ENCODE data around the gene HLA-DQB2.
"Not testable (repeated sequence)": the region's sequence is repeated elsewhere in the genome, so short reads cannot be mapped to it uniquely, and the experiment has no call there.

The HLA-DQB2 gene

GRCh38 chr6:32763421-32763820, at the start of gene HLA-DQB2:
Gene HLA-DQB2, minus strand, starts transcription at chr6:32763532. Its CDS starts 62 bp downstream, at chr6:32763470.
- Histone ChIP-seq H3K4me1 (ENCODE audit: control insufficient read depth in 1 of 2, insufficient read depth in 2 of 2, low read length in 2 of 2) (no peaks in the 10 kb centered on the region), H3K27ac (ENCODE audit: low read length) (no peak within 1 kb of the TSS), H3K9me3 (ENCODE audit: control insufficient read depth in 1 of 2, low read length in 2 of 2) (no peaks in the 10 kb centered on the region), H3K27me3 (ENCODE audit: low read depth, low read length) (no peaks in the 10 kb centered on the region), H3K4me3 (ENCODE audit: low read depth in 1 of 2, low read length in 2 of 2) (no peak within 1 kb of the TSS), H3K36me3 (ENCODE audit: control insufficient read depth in 1 of 2, insufficient read depth in 2 of 2, low read length in 2 of 2) (no peaks in the 10 kb centered on the region)

GRCh38 chr6:32809171-32809570, 45.8 kb upstream of the HLA-DQB2 start:
- Histone ChIP-seq H3K27me3 (ENCODE audit: low read depth, low read length) (no peaks in the 10 kb centered on the region), H3K36me3 (ENCODE audit: control insufficient read depth in 1 of 2, insufficient read depth in 2 of 2, low read length in 2 of 2) (no peaks in the 10 kb centered on the region), H3K4me3 (ENCODE audit: low read depth in 1 of 2, low read length in 2 of 2) (no peak overlapping the region), H3K9me3 (ENCODE audit: control insufficient read depth in 1 of 2, low read length in 2 of 2) (no peaks in the 10 kb centered on the region), H3K4me1 (ENCODE audit: control insufficient read depth in 1 of 2, insufficient read depth in 2 of 2, low read length in 2 of 2) (no peaks in the 10 kb centered on the region), H3K27ac (ENCODE audit: low read length) (no peak overlapping the region)

GRCh38 chr6:32807020-32807580, 43.8 kb upstream of the HLA-DQB2 start:
- no peak overlapping the region for H3K4me3 ChIP-seq (ENCODE audit: low read depth in 1 of 2, low read length in 2 of 2)
- H3K4me1 ChIP-seq (ENCODE audit: control insufficient read depth in 1 of 2, insufficient read depth in 2 of 2, low read length in 2 of 2) = no peaks in the 10 kb centered on the region
- no peaks in the 10 kb centered on the region for H3K36me3 ChIP-seq (ENCODE audit: control insufficient read depth in 1 of 2, insufficient read depth in 2 of 2, low read length in 2 of 2)
- no peaks in the 10 kb centered on the region for H3K9me3 ChIP-seq (ENCODE audit: control insufficient read depth in 1 of 2, low read length in 2 of 2)
- no peak overlapping the region for H3K27ac ChIP-seq (ENCODE audit: low read length)
- H3K27me3 ChIP-seq (ENCODE audit: low read depth, low read length) = no peaks in the 10 kb centered on the region

- not testable (repeated sequence) for H3K4me3 ChIP-seq (ENCODE audit: low read depth in 1 of 2, low read length in 2 of 2); H3K9me3 ChIP-seq (ENCODE audit: control insufficient read depth in 1 of 2, low read length in 2 of 2); H3K4me1 ChIP-seq (ENCODE audit: control insufficient read depth in 1 of 2, insufficient read depth in 2 of 2, low read length in 2 of 2); H3K27ac ChIP-seq (ENCODE audit: low read length); H3K27me3 ChIP-seq (ENCODE audit: low read depth, low read length); H3K36me3 ChIP-seq (ENCODE audit: control insufficient read depth in 1 of 2, insufficient read depth in 2 of 2, low read length in 2 of 2)
Measured at GRCh38 chr6:32805404-32805803, 42.1 kb upstream of the HLA-DQB2 start.

- Histone ChIP-seq H3K27me3 (ENCODE audit: low read depth, low read length) (no peaks in the 10 kb centered on the region), H3K4me1 (ENCODE audit: control insufficient read depth in 1 of 2, insufficient read depth in 2 of 2, low read length in 2 of 2) (no peaks in the 10 kb centered on the region), H3K27ac (ENCODE audit: low read length) (no peak overlapping the region), H3K9me3 (ENCODE audit: control insufficient read depth in 1 of 2, low read length in 2 of 2) (no peaks in the 10 kb centered on the region), H3K4me3 (ENCODE audit: low read depth in 1 of 2, low read length in 2 of 2) (no peak overlapping the region), H3K36me3 (ENCODE audit: control insufficient read depth in 1 of 2, insufficient read depth in 2 of 2, low read length in 2 of 2) (no peaks in the 10 kb centered on the region)
Measured at GRCh38 chr6:32803416-32803815, 40.1 kb upstream of the HLA-DQB2 start.

- no peak overlapping the region for H3K4me3 ChIP-seq (ENCODE audit: low read depth in 1 of 2, low read length in 2 of 2)
- H3K4me1 ChIP-seq (ENCODE audit: control insufficient read depth in 1 of 2, insufficient read depth in 2 of 2, low read length in 2 of 2) = no peaks in the 10 kb centered on the region
- no peaks in the 10 kb centered on the region for H3K36me3 ChIP-seq (ENCODE audit: control insufficient read depth in 1 of 2, insufficient read depth in 2 of 2, low read length in 2 of 2)
- H3K27ac ChIP-seq (ENCODE audit: low read length) = no peak overlapping the region
- H3K9me3 ChIP-seq (ENCODE audit: control insufficient read depth in 1 of 2, low read length in 2 of 2) = no peaks in the 10 kb centered on the region
- no peaks in the 10 kb centered on the region for H3K27me3 ChIP-seq (ENCODE audit: low read depth, low read length)
Measured at GRCh38 chr6:32799740-32800139, 36.4 kb upstream of the HLA-DQB2 start.

GRCh38 chr6:32799168-32799567, 35.8 kb upstream of the HLA-DQB2 start:
- no peak overlapping the region for H3K27ac ChIP-seq (ENCODE audit: low read length)
- no peaks in the 10 kb centered on the region for H3K4me1 ChIP-seq (ENCODE audit: control insufficient read depth in 1 of 2, insufficient read depth in 2 of 2, low read length in 2 of 2)
- no peaks in the 10 kb centered on the region for H3K27me3 ChIP-seq (ENCODE audit: low read depth, low read length)
- no peaks in the 10 kb centered on the region for H3K9me3 ChIP-seq (ENCODE audit: control insufficient read depth in 1 of 2, low read length in 2 of 2)
- H3K4me3 ChIP-seq (ENCODE audit: low read depth in 1 of 2, low read length in 2 of 2) = no peak overlapping the region
- no peaks in the 10 kb centered on the region for H3K36me3 ChIP-seq (ENCODE audit: control insufficient read depth in 1 of 2, insufficient read depth in 2 of 2, low read length in 2 of 2)

- Histone ChIP-seq H3K27ac (ENCODE audit: low read length) (peak overlapping the region; percentile 1), H3K36me3 (ENCODE audit: control insufficient read depth in 1 of 2, insufficient read depth in 2 of 2, low read length in 2 of 2) (no peaks in the 10 kb centered on the region), H3K4me3 (ENCODE audit: low read depth in 1 of 2, low read length in 2 of 2) (peak overlapping the region; percentile 6 to 43), H3K27me3 (ENCODE audit: low read depth, low read length) (no peaks in the 10 kb centered on the region), H3K4me1 (ENCODE audit: control insufficient read depth in 1 of 2, insufficient read depth in 2 of 2, low read length in 2 of 2) (no peaks in the 10 kb centered on the region), H3K9me3 (ENCODE audit: control insufficient read depth in 1 of 2, low read length in 2 of 2) (no peaks in the 10 kb centered on the region)
Measured at GRCh38 chr6:32796848-32797776, 33.8 kb upstream of the HLA-DQB2 start.

- H3K4me1 ChIP-seq (ENCODE audit: control insufficient read depth in 1 of 2, insufficient read depth in 2 of 2, low read length in 2 of 2) = no peaks in the 10 kb centered on the region
- no peaks in the 10 kb centered on the region for H3K36me3 ChIP-seq (ENCODE audit: control insufficient read depth in 1 of 2, insufficient read depth in 2 of 2, low read length in 2 of 2)
- no peak overlapping the region for H3K27ac ChIP-seq (ENCODE audit: low read length)
- no peak overlapping the region for H3K4me3 ChIP-seq (ENCODE audit: low read depth in 1 of 2, low read length in 2 of 2)
- no peaks in the 10 kb centered on the region for H3K9me3 ChIP-seq (ENCODE audit: control insufficient read depth in 1 of 2, low read length in 2 of 2)
- H3K27me3 ChIP-seq (ENCODE audit: low read depth, low read length) = no peaks in the 10 kb centered on the region
Measured at GRCh38 chr6:32794510-32794909, 31.2 kb upstream of the HLA-DQB2 start.

GRCh38 chr6:32792901-32793435, 29.6 kb upstream of the HLA-DQB2 start:
- Histone ChIP-seq H3K36me3 (ENCODE audit: control insufficient read depth in 1 of 2, insufficient read depth in 2 of 2, low read length in 2 of 2) (no peaks in the 10 kb centered on the region), H3K27me3 (ENCODE audit: low read depth, low read length) (no peaks in the 10 kb centered on the region), H3K9me3 (ENCODE audit: control insufficient read depth in 1 of 2, low read length in 2 of 2) (no peaks in the 10 kb centered on the region), H3K4me1 (ENCODE audit: control insufficient read depth in 1 of 2, insufficient read depth in 2 of 2, low read length in 2 of 2) (no peaks in the 10 kb centered on the region), H3K27ac (ENCODE audit: low read length) (no peak overlapping the region), H3K4me3 (ENCODE audit: low read depth in 1 of 2, low read length in 2 of 2) (no peak overlapping the region)

- no peak overlapping the region for H3K4me3 ChIP-seq (ENCODE audit: low read depth in 1 of 2, low read length in 2 of 2)
- H3K27me3 ChIP-seq (ENCODE audit: low read depth, low read length) = no peaks in the 10 kb centered on the region
- H3K27ac ChIP-seq (ENCODE audit: low read length) = no peak overlapping the region
- no peaks in the 10 kb centered on the region for H3K36me3 ChIP-seq (ENCODE audit: control insufficient read depth in 1 of 2, insufficient read depth in 2 of 2, low read length in 2 of 2)
- H3K4me1 ChIP-seq (ENCODE audit: control insufficient read depth in 1 of 2, insufficient read depth in 2 of 2, low read length in 2 of 2) = no peaks in the 10 kb centered on the region
- H3K9me3 ChIP-seq (ENCODE audit: control insufficient read depth in 1 of 2, low read length in 2 of 2) = no peaks in the 10 kb centered on the region
Measured at GRCh38 chr6:32790306-32790705, 27.0 kb upstream of the HLA-DQB2 start.
